ENCODE data around the gene POLR2A. TPM values are rescaled to one million over a fixed set of nuclear protein-coding genes. Genes with fewer than 3 reads are reported as not detected.

The POLR2A gene
- 10 to 100 TPM; 53.5 to 54.4 TPM for total RNA-seq
- polyA plus RNA-seq: 10 to 100 TPM; 13.3 to 16.2 TPM

- peak; percentile 98 for DNase-seq (ENCODE audit: low spot score)
- Histone ChIP-seq H3K27me3 (ENCODE audit: control insufficient read depth in 4 of 4, insufficient read depth in 4 of 4, low read length in 3 of 4) (no peaks in the 10 kb centered on the region), H3K9me3 (ENCODE audit: control insufficient read depth in 4 of 4, low read length in 3 of 4) (no peaks in the 10 kb centered on the region), H3K4me1 (ENCODE audit: control insufficient read depth in 4 of 4, insufficient read depth in 4 of 4, low read length in 3 of 4) (peaks cover 11 to 43% (median 33%) of the 10 kb centered on the region in 4 donors), H3K27ac (ENCODE audit: low read depth in 1 of 2, low read length in 2 of 2) (peak within 1 kb of the TSS; percentile 98 to 99), H3K4me3 (ENCODE audit: low read depth in 1 of 3, low read length in 3 of 3) (peak within 1 kb of the TSS; percentile 76 to 85 (median 80)), H3K9ac (ENCODE audit: low read depth in 1 of 2, low read length in 2 of 2) (peak within 1 kb of the TSS; percentile 83 to 96), H3K36me3 (ENCODE audit: control insufficient read depth in 4 of 4, insufficient read depth in 3 of 4, low read depth in 1 of 4, low read length in 3 of 4) (peaks cover 0 to 1% (median 0%) of the 10 kb centered on the region in 4 donors)
- WGBS: under 1% methylated on average over 64 of the region's 64 CpGs
- peak; percentile 97 for TF ChIP-seq YY1 (IDR thresholded peaks at IDR 0.05)
- peak; percentile 90 for TF ChIP-seq FOXA1 (IDR thresholded peaks at IDR 0.05)
- TF ChIP-seq HNF4G (IDR thresholded peaks at IDR 0.05): peak; percentile 93
- TF ChIP-seq NR2F2 (IDR thresholded peaks at IDR 0.05): peak; percentile 47
- no peak for TF ChIP-seq RAD21 (IDR thresholded peaks at IDR 0.05)
- peak; percentile 90 for TF ChIP-seq SP1 (IDR thresholded peaks at IDR 0.05)
- peak; percentile 100 for TF ChIP-seq TAF1 (conservative IDR thresholded peaks at IDR 0.05)
- peak; percentile 84 for TF ChIP-seq ZBTB33 (IDR thresholded peaks at IDR 0.05)
- TF ChIP-seq HNF4A (conservative IDR thresholded peaks at IDR 0.05): peak; percentile 97 to 98
- peak; percentile 20 to 81 for TF ChIP-seq EGR1 (IDR thresholded peaks at IDR 0.05; ENCODE audit: low read depth in 2 of 2)
- TF ChIP-seq, protein P1, sequence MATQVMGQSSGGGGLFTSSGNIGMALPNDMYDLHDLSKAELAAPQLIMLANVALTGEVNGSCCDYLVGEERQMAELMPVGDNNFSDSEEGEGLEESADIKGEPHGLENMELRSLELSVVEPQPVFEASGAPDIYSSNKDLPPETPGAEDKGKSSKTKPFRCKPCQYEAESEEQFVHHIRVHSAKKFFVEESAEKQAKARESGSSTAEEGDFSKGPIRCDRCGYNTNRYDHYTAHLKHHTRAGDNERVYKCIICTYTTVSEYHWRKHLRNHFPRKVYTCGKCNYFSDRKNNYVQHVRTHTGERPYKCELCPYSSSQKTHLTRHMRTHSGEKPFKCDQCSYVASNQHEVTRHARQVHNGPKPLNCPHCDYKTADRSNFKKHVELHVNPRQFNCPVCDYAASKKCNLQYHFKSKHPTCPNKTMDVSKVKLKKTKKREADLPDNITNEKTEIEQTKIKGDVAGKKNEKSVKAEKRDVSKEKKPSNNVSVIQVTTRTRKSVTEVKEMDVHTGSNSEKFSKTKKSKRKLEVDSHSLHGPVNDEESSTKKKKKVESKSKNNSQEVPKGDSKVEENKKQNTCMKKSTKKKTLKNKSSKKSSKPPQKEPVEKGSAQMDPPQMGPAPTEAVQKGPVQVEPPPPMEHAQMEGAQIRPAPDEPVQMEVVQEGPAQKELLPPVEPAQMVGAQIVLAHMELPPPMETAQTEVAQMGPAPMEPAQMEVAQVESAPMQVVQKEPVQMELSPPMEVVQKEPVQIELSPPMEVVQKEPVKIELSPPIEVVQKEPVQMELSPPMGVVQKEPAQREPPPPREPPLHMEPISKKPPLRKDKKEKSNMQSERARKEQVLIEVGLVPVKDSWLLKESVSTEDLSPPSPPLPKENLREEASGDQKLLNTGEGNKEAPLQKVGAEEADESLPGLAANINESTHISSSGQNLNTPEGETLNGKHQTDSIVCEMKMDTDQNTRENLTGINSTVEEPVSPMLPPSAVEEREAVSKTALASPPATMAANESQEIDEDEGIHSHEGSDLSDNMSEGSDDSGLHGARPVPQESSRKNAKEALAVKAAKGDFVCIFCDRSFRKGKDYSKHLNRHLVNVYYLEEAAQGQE (IDR thresholded peaks at IDR 0.05): peak; percentile 95
- TF ChIP-seq, protein P2, sequence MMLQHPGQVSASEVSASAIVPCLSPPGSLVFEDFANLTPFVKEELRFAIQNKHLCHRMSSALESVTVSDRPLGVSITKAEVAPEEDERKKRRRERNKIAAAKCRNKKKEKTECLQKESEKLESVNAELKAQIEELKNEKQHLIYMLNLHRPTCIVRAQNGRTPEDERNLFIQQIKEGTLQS (IDR thresholded peaks at IDR 0.05): peak; percentile 61
- TF ChIP-seq, protein P3, sequence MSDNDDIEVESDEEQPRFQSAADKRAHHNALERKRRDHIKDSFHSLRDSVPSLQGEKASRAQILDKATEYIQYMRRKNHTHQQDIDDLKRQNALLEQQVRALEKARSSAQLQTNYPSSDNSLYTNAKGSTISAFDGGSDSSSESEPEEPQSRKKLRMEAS (IDR thresholded peaks at IDR 0.05): peak; percentile 87
- peak; percentile 57 to 64 for TF ChIP-seq RXRA (IDR thresholded peaks at IDR 0.05)
- TF ChIP-seq CTCF (IDR thresholded peaks at IDR 0.05; ENCODE audit: low read depth, low read length, missing input control): no peak
- peak; percentile 52 for TF ChIP-seq FOXA2 (IDR thresholded peaks at IDR 0.05)
- peak; percentile 49 to 78 for TF ChIP-seq JUND (IDR thresholded peaks at IDR 0.05)
- peak in 1 of 2 donors; percentile 54 for TF ChIP-seq GABPA (IDR thresholded peaks at IDR 0.05 in 1 of 2, conservative IDR thresholded peaks at IDR 0.05 in 1 of 2)
Observed at GRCh38 chr17:7484067-7484918, at the start of gene POLR2A. TSS of gene POLR2A (plus strand) at chr17:7484366.

All from liver (tissue), 9 donors.